ENCODE measurements around the gene TSPAN6.

Gene TSPAN6

DNA sequence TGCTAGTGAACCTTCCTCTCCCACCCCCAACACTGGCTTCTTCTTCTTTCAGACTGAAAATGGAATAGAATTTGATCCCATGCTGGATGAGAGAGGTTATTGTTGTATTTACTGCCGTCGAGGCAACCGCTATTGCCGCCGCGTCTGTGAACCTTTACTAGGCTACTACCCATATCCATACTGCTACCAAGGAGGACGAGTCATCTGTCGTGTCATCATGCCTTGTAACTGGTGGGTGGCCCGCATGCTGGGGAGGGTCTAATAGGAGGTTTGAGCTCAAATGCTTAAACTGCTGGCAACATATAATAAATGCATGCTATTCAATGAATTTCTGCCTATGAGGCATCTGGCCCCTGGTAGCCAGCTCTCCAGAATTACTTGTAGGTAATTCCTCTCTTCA is 37.1 kb downstream of the TSPAN6 start:
- peaks cover 4% of the 10 kb centered on the region; the same call in 1 of the 2 replicates for H4K20me1 ChIP-seq (ENCODE audit: insufficient read depth, low read length)
- H3K4me3 ChIP-seq (ENCODE audit: low read length): no peak overlapping the region
- H3K9me3 ChIP-seq (ENCODE audit: insufficient read depth, low read length): no peaks in the 10 kb centered on the region
- peaks cover 13% of the 10 kb centered on the region for H3K4me1 ChIP-seq (ENCODE audit: low read length)
- TF ChIP-seq, protein P1, sequence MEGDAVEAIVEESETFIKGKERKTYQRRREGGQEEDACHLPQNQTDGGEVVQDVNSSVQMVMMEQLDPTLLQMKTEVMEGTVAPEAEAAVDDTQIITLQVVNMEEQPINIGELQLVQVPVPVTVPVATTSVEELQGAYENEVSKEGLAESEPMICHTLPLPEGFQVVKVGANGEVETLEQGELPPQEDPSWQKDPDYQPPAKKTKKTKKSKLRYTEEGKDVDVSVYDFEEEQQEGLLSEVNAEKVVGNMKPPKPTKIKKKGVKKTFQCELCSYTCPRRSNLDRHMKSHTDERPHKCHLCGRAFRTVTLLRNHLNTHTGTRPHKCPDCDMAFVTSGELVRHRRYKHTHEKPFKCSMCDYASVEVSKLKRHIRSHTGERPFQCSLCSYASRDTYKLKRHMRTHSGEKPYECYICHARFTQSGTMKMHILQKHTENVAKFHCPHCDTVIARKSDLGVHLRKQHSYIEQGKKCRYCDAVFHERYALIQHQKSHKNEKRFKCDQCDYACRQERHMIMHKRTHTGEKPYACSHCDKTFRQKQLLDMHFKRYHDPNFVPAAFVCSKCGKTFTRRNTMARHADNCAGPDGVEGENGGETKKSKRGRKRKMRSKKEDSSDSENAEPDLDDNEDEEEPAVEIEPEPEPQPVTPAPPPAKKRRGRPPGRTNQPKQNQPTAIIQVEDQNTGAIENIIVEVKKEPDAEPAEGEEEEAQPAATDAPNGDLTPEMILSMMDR (IDR thresholded peaks at IDR 0.05; ENCODE audit: low read depth, low read length): no peak
- no peak for TF ChIP-seq EZH2phosphoT487 (IDR thresholded peaks at IDR 0.05; ENCODE audit: low read depth)
- H3K27ac ChIP-seq (ENCODE audit: low read length): no peak overlapping the region
- H3K27me3 ChIP-seq (ENCODE audit: low read depth, low read length): peaks cover 49% of the 10 kb centered on the region
- H3K4me2 ChIP-seq (ENCODE audit: low read length): no peak overlapping the region
- no peaks in the 10 kb centered on the region for H3K36me3 ChIP-seq (replicated peaks; ENCODE audit: low read depth, low read length)
- no peak overlapping the region for H2AFZ ChIP-seq (ENCODE audit: low read depth, low read length)
- H3K9ac ChIP-seq (ENCODE audit: low read length): no peak overlapping the region
- no peaks in the 10 kb centered on the region for H3K79me2 ChIP-seq (ENCODE audit: low read length)

GRCh38 chrX:100596601-100597000 is 40.0 kb downstream of the TSPAN6 start:
- Histone ChIP-seq H3K36me3 (replicated peaks; ENCODE audit: low read depth, low read length) (no peaks in the 10 kb centered on the region), H3K27ac (ENCODE audit: low read length) (no peak overlapping the region), H3K79me2 (ENCODE audit: low read length) (no peaks in the 10 kb centered on the region), H3K4me2 (ENCODE audit: low read length) (no peak overlapping the region), H4K20me1 (ENCODE audit: insufficient read depth, low read length) (peaks cover 4% of the 10 kb centered on the region; the same call in 1 of the 2 replicates), H3K4me1 (ENCODE audit: low read length) (peaks cover 13% of the 10 kb centered on the region), H2AFZ (ENCODE audit: low read depth, low read length) (no peak overlapping the region), H3K9ac (ENCODE audit: low read length) (no peak overlapping the region), H3K9me3 (ENCODE audit: insufficient read depth, low read length) (no peaks in the 10 kb centered on the region), H3K27me3 (ENCODE audit: low read depth, low read length) (peaks cover 68% of the 10 kb centered on the region), H3K4me3 (ENCODE audit: low read length) (no peak overlapping the region)
- TF ChIP-seq, protein P1 (IDR thresholded peaks at IDR 0.05; ENCODE audit: low read depth, low read length): no peak
- TF ChIP-seq EZH2phosphoT487 (IDR thresholded peaks at IDR 0.05; ENCODE audit: low read depth): no peak

DNA sequence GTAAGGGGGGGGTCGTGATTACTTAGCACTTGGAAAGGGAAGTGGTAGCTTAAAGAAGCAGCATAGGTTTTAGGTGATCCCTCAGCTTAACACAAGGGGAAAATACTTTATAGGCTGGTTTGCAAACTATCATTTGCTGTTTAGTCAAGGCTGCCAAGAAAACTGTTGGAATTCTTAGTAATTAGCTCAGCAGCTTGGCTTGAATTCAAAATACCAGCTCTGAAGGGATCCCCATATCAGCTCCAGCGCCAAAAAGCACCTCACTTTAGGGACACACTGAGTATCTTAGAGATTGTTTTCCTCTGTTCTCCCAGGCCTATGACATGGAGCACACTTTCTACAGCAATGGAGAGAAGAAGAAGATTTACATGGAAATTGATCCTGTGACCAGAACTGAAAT is 43.0 kb downstream of the TSPAN6 start:
- Histone ChIP-seq H3K9me3 (ENCODE audit: insufficient read depth, low read length) (no peaks in the 10 kb centered on the region), H3K36me3 (replicated peaks; ENCODE audit: low read depth, low read length) (no peaks in the 10 kb centered on the region), H3K79me2 (ENCODE audit: low read length) (no peaks in the 10 kb centered on the region), H4K20me1 (ENCODE audit: insufficient read depth, low read length) (no peaks in the 10 kb centered on the region), H3K27ac (ENCODE audit: low read length) (no peak overlapping the region), H3K4me3 (ENCODE audit: low read length) (no peak overlapping the region), H3K4me2 (ENCODE audit: low read length) (no peak overlapping the region), H3K4me1 (ENCODE audit: low read length) (no peaks in the 10 kb centered on the region), H2AFZ (ENCODE audit: low read depth, low read length) (no peak overlapping the region), H3K9ac (ENCODE audit: low read length) (no peak overlapping the region), H3K27me3 (ENCODE audit: low read depth, low read length) (peaks cover 71% of the 10 kb centered on the region)
- TF ChIP-seq EZH2phosphoT487 (IDR thresholded peaks at IDR 0.05; ENCODE audit: low read depth): no peak
- TF ChIP-seq, protein P1 (IDR thresholded peaks at IDR 0.05; ENCODE audit: low read depth, low read length): no peak

DNA sequence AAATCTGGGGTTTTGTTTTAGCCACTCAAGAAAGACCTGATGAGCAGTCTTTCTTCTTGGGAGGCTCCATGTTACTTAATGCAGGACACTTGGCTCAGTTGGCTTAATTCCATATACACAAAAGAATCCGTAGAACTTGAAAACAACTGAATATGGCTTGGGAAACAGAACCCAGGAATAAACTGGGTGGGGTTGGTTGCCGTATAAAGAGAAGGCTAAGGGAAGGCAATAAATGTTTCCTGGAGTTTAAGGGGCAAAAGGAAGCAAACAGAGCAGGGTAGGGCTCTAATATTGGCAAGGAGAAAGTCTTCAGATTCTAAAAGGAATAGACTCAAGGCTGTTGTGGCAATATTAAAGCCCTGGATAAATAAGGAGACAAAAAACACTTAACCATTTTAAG is 43.5 kb downstream of the TSPAN6 start:
- Histone ChIP-seq H3K4me1 (ENCODE audit: low read length) (no peaks in the 10 kb centered on the region), H3K4me3 (ENCODE audit: low read length) (no peak overlapping the region), H3K36me3 (replicated peaks; ENCODE audit: low read depth, low read length) (no peaks in the 10 kb centered on the region), H2AFZ (ENCODE audit: low read depth, low read length) (no peak overlapping the region), H3K27ac (ENCODE audit: low read length) (no peak overlapping the region), H4K20me1 (ENCODE audit: insufficient read depth, low read length) (no peaks in the 10 kb centered on the region), H3K9me3 (ENCODE audit: insufficient read depth, low read length) (no peaks in the 10 kb centered on the region), H3K79me2 (ENCODE audit: low read length) (no peaks in the 10 kb centered on the region), H3K27me3 (ENCODE audit: low read depth, low read length) (peaks cover 67% of the 10 kb centered on the region), H3K9ac (ENCODE audit: low read length) (no peak overlapping the region), H3K4me2 (ENCODE audit: low read length) (no peak overlapping the region)
- TF ChIP-seq, protein P1 (IDR thresholded peaks at IDR 0.05; ENCODE audit: low read depth, low read length): no peak

All from OCI-LY3 (cell line).